ENCODE measurements around the gene MAN2A1. TPM values are rescaled to one million over a fixed set of nuclear protein-coding genes. Genes with fewer than 3 reads are reported as not detected.

Gene MAN2A1
- total RNA-seq, 1 experiment from 2014 or later = 35.4 TPM

- H3K27ac ChIP-seq (ENCODE audit: low read depth, low read length) = no peak overlapping the region
- no TSS peak for BruUV-seq (replicated peaks)
- no peaks in the 10 kb centered on the region for H3K9me3 ChIP-seq (ENCODE audit: control insufficient read depth in 1 of 2, insufficient read depth in 1 of 2, low read depth in 1 of 2, low read length in 2 of 2)
- no peaks in the 10 kb centered on the region for H3K4me1 ChIP-seq (ENCODE audit: control insufficient read depth in 1 of 2, insufficient read depth in 2 of 2, low read length in 2 of 2)
- intact Hi-C loops (cut with micrococcal nuclease) = no loop called here
- peaks cover 9% of the 10 kb centered on the region; the same call in 1 of the 2 replicates for H3K27me3 ChIP-seq (ENCODE audit: insufficient read depth, low read length)
- ChIA-PET POLR2A (no interaction called here), RAD21 (ENCODE audit: low non-redundant PET in 1 of 2, low total read pairs in 2 of 2, uncharacterized antibody in 2 of 2, unreplicated experiment in 2 of 2) (no interaction called here), CTCF (no interaction called here)
- no peak overlapping the region for H3K4me3 ChIP-seq (replicated peaks in 1 of 2; ENCODE audit: low read depth in 1 of 2, low read length in 2 of 2)
- H3K79me2 ChIP-seq (ENCODE audit: insufficient read depth, low read length) = no peaks in the 10 kb centered on the region
- TF ChIP-seq RAD21 (IDR thresholded peaks at IDR 0.05; ENCODE audit: low read depth) (no peak), POLR2A (IDR thresholded peaks at IDR 0.05; ENCODE audit: borderline replicate concordance, extremely low read depth, insufficient read depth, insufficient read length) (no peak), SRF (IDR thresholded peaks at IDR 0.05; ENCODE audit: low read depth) (no peak), CEBPB (IDR thresholded peaks at IDR 0.05; ENCODE audit: low read depth) (no peak), JUND (IDR thresholded peaks at IDR 0.05) (no peak)
- no peak for ATAC-seq
- H3K9me2 ChIP-seq (ENCODE audit: insufficient read depth) = no peaks in the 10 kb centered on the region
- H2AFZ ChIP-seq (ENCODE audit: low read depth, low read length, poor library complexity, severe bottlenecking) = no peak overlapping the region
- H3K36me3 ChIP-seq (ENCODE audit: control insufficient read depth in 1 of 2, insufficient read depth in 2 of 2, low read length in 2 of 2) = no peaks in the 10 kb centered on the region
- no peak for DNase-seq (ENCODE audit: low read depth, low spot score)
- H3K4me2 ChIP-seq (ENCODE audit: low read length) = no peak overlapping the region
- H3K9ac ChIP-seq (ENCODE audit: low read length) = no peak overlapping the region
- H4K20me1 ChIP-seq (ENCODE audit: insufficient read depth) = no peaks in the 10 kb centered on the region
These were observed 216.2 kb downstream of the MAN2A1 start for GRCh38 chr5:109905906-109906305.

- Histone ChIP-seq H3K36me3 (ENCODE audit: control insufficient read depth in 1 of 2, insufficient read depth in 2 of 2, low read length in 2 of 2) (no peaks in the 10 kb centered on the region), H2AFZ (ENCODE audit: low read depth, low read length, poor library complexity, severe bottlenecking) (no peak overlapping the region), H3K27ac (ENCODE audit: low read depth, low read length) (no peak overlapping the region), H3K4me2 (ENCODE audit: low read length) (no peak overlapping the region), H3K4me1 (ENCODE audit: control insufficient read depth in 1 of 2, insufficient read depth in 2 of 2, low read length in 2 of 2) (no peaks in the 10 kb centered on the region), H3K9me3 (ENCODE audit: control insufficient read depth in 1 of 2, insufficient read depth in 1 of 2, low read depth in 1 of 2, low read length in 2 of 2) (no peaks in the 10 kb centered on the region), H3K9me2 (ENCODE audit: insufficient read depth) (no peaks in the 10 kb centered on the region), H3K79me2 (ENCODE audit: insufficient read depth, low read length) (no peaks in the 10 kb centered on the region), H3K4me3 (replicated peaks in 1 of 2; ENCODE audit: low read depth in 1 of 2, low read length in 2 of 2) (no peak overlapping the region), H3K9ac (ENCODE audit: low read length) (no peak overlapping the region), H4K20me1 (ENCODE audit: insufficient read depth) (no peaks in the 10 kb centered on the region), H3K27me3 (ENCODE audit: insufficient read depth, low read length) (peaks cover 9% of the 10 kb centered on the region; the same call in 1 of the 2 replicates)
- ChIA-PET RAD21 (ENCODE audit: low non-redundant PET in 1 of 2, low total read pairs in 2 of 2, uncharacterized antibody in 2 of 2, unreplicated experiment in 2 of 2) (no interaction called here), POLR2A (no interaction called here), CTCF (no interaction called here)
- TF ChIP-seq CTCF (IDR thresholded peaks at IDR 0.05 in 2 of 3, conservative IDR thresholded peaks at IDR 0.05 in 1 of 3; ENCODE audit: borderline replicate concordance in 1 of 3, insufficient read depth in 1 of 3, low read depth in 2 of 3, low read length in 2 of 3) (no peak), EGR1 (IDR thresholded peaks at IDR 0.05; ENCODE audit: low read depth) (no peak), RAD21 (IDR thresholded peaks at IDR 0.05; ENCODE audit: low read depth) (no peak), REST (IDR thresholded peaks at IDR 0.05; ENCODE audit: low read depth) (no peak), FOSL1 (IDR thresholded peaks at IDR 0.05; ENCODE audit: low read depth) (no peak), ELF1 (IDR thresholded peaks at IDR 0.05; ENCODE audit: borderline replicate concordance, low read depth) (no peak), CBX3 (IDR thresholded peaks at IDR 0.05; ENCODE audit: low read depth) (no peak), EZH2phosphoT487 (IDR thresholded peaks at IDR 0.05; ENCODE audit: borderline replicate concordance) (no peak), SIN3A (IDR thresholded peaks at IDR 0.05; ENCODE audit: low read depth) (no peak), JUND (IDR thresholded peaks at IDR 0.05) (no peak), MAX (IDR thresholded peaks at IDR 0.05) (no peak), POLR2AphosphoS5 (IDR thresholded peaks at IDR 0.05; ENCODE audit: low read depth, low read length) (no peak), ZNF274 (IDR thresholded peaks at IDR 0.05; ENCODE audit: low read depth, low read length) (no peak), SRF (IDR thresholded peaks at IDR 0.05; ENCODE audit: low read depth) (no peak), ATF3 (IDR thresholded peaks at IDR 0.05) (no peak), YY1 (IDR thresholded peaks at IDR 0.05; ENCODE audit: extremely low read depth, insufficient replicate concordance, low read depth, low read length) (no peak)
- DNase-seq (ENCODE audit: low read depth, low spot score) = no peak
- no TSS peak for BruUV-seq (replicated peaks)
- ATAC-seq = no peak
- intact Hi-C loops (cut with micrococcal nuclease) = no loop called here
These were observed 217.5 kb downstream of the MAN2A1 start for GRCh38 chr5:109907189-109907588.

Measured in HCT116 (cell line).